Right forelimb (tissue), 1 donor: Measurements from ENCODE around the gene OR1G1.
"Not testable (repeated sequence)": the region's sequence is repeated elsewhere in the genome, so short reads cannot be mapped to it uniquely, and the experiment has no call there.

Experiments used
- DNase-seq: peaks from one replicate; pipeline ENCODE4 v3.0.0-alpha.2; 2018

Gene OR1G1

GRCh38 chr17:3127451-3127850, at the start of gene OR1G1:
Gene OR1G1, minus strand, starts transcription at chr17:3127551. Its CDS starts 0 bp downstream, at chr17:3127551.
- no peak for DNase-seq

GRCh38 chr17:3167574-3167973, 40.2 kb upstream of the OR1G1 start:
- DNase-seq: no peak

- DNase-seq: no peak
These were observed 29.9 kb upstream of the OR1G1 start for GRCh38 chr17:3157218-3157617.

GRCh38 chr17:3137494-3137893, 10.1 kb upstream of the OR1G1 start:
- DNase-seq: not testable (repeated sequence)

GRCh38 chr17:3104322-3104721, 23.0 kb downstream of the OR1G1 start, which contains the start of gene OR1D2:
Gene OR1D2, minus strand, starts transcription at chr17:3104422. Its CDS starts 11,426 bp downstream, at chr17:3092996.
- no peak for DNase-seq
